HUES6 (cell line): ENCODE results near the gene COPS8.

Experiments used
- H3K27ac ChIP-seq: 2 replicates; pipeline ENCODE4 v1.7.0; 2013; ENCODE audit warnings: low read depth, mild to moderate bottlenecking, low read length, inconsistent platforms
- H3K27me3 ChIP-seq: 2 replicates; pipeline ENCODE4 v1.6.1; 2013; ENCODE audit warnings: low read length; ENCODE audit not compliant: control insufficient read depth, insufficient read depth
- H3K36me3 ChIP-seq: 2 replicates; pipeline ENCODE4 v1.6.1; 2013; ENCODE audit warnings: low read length; ENCODE audit not compliant: control insufficient read depth, insufficient read depth
- H3K4me1 ChIP-seq: 2 replicates; pipeline ENCODE4 v1.6.1; 2013; ENCODE audit warnings: low read length; ENCODE audit not compliant: control insufficient read depth, insufficient read depth
- H3K4me3 ChIP-seq: 2 replicates; pipeline ENCODE4 v1.5.1; 2013; ENCODE audit warnings: low read depth, low read length
- H3K9ac ChIP-seq: one replicate; pipeline ENCODE4 v1.6.1; 2013; ENCODE audit warnings: mild to moderate bottlenecking, low read length
- H3K9me3 ChIP-seq: 2 replicates; pipeline ENCODE4 v1.6.1; 2013; ENCODE audit warnings: low read depth, low read length; ENCODE audit not compliant: control insufficient read depth, insufficient read depth

The COPS8 gene

GRCh38 chr2:237065071-237065377 is 20.7 kb upstream of the COPS8 start:
- Histone ChIP-seq H3K9me3 (no peaks in the 10 kb centered on the region), H3K4me1 (peaks cover 9% of the 10 kb centered on the region; the same call in 1 of the 2 replicates), H3K9ac (no peak overlapping the region), H3K4me3 (no peak overlapping the region), H3K27me3 (no peaks in the 10 kb centered on the region), H3K36me3 (no peaks in the 10 kb centered on the region), H3K27ac (no peak overlapping the region)

GRCh38 chr2:237066396-237066795 is 19.3 kb upstream of the COPS8 start:
- Histone ChIP-seq H3K9me3 (peaks cover 5% of the 10 kb centered on the region; the same call in 1 of the 2 replicates), H3K4me3 (no peak overlapping the region), H3K9ac (no peak overlapping the region), H3K27ac (no peak overlapping the region), H3K36me3 (no peaks in the 10 kb centered on the region), H3K4me1 (peaks cover 2% of the 10 kb centered on the region; the same call in 1 of the 2 replicates), H3K27me3 (no peaks in the 10 kb centered on the region)

GRCh38 chr2:237068005-237068576 is 17.6 kb upstream of the COPS8 start:
- H3K27me3 ChIP-seq, result no peaks in the 10 kb centered on the region
- H3K4me1 ChIP-seq, result no peaks in the 10 kb centered on the region
- H3K36me3 ChIP-seq, result no peaks in the 10 kb centered on the region
- H3K27ac ChIP-seq, result no peak overlapping the region
- no peak overlapping the region for H3K9ac ChIP-seq
- no peak overlapping the region for H3K4me3 ChIP-seq
- H3K9me3 ChIP-seq, result peaks cover 5% of the 10 kb centered on the region; the same call in 1 of the 2 replicates

GRCh38 chr2:237072067-237072931 is 13.4 kb upstream of the COPS8 start:
- Histone ChIP-seq H3K9ac (no peak overlapping the region), H3K4me3 (no peak overlapping the region), H3K36me3 (no peaks in the 10 kb centered on the region), H3K4me1 (no peaks in the 10 kb centered on the region; the same call in 1 of the 2 replicates), H3K27ac (no peak overlapping the region), H3K9me3 (peaks cover 5% of the 10 kb centered on the region; the same call in 1 of the 2 replicates), H3K27me3 (no peaks in the 10 kb centered on the region)

GRCh38 chr2:237073552-237073951 is 12.1 kb upstream of the COPS8 start:
- Histone ChIP-seq H3K36me3 (no peaks in the 10 kb centered on the region), H3K4me3 (no peak overlapping the region), H3K9ac (no peak overlapping the region), H3K4me1 (no peaks in the 10 kb centered on the region; the same call in 1 of the 2 replicates), H3K27me3 (no peaks in the 10 kb centered on the region), H3K9me3 (peaks cover 5% of the 10 kb centered on the region; the same call in 1 of the 2 replicates), H3K27ac (no peak overlapping the region)

- Histone ChIP-seq H3K4me1 (no peaks in the 10 kb centered on the region; the same call in 1 of the 2 replicates), H3K27me3 (no peaks in the 10 kb centered on the region), H3K4me3 (no peak overlapping the region), H3K36me3 (no peaks in the 10 kb centered on the region), H3K9ac (no peak overlapping the region), H3K9me3 (peaks cover 5% of the 10 kb centered on the region; the same call in 1 of the 2 replicates), H3K27ac (no peak overlapping the region)
Observed at GRCh38 chr2:237074211-237074993, 11.3 kb upstream of the COPS8 start.

GRCh38 chr2:237075749-237076599 is 9.7 kb upstream of the COPS8 start:
- Histone ChIP-seq H3K4me3 (no peak overlapping the region), H3K4me1 (no peaks in the 10 kb centered on the region; the same call in 1 of the 2 replicates), H3K9me3 (peaks cover under 1% of the 10 kb centered on the region; the same call in 1 of the 2 replicates), H3K27me3 (no peaks in the 10 kb centered on the region), H3K9ac (no peak overlapping the region), H3K27ac (no peak overlapping the region), H3K36me3 (no peaks in the 10 kb centered on the region)

GRCh38 chr2:237081596-237081995 is 4.1 kb upstream of the COPS8 start:
- Histone ChIP-seq H3K36me3 (no peaks in the 10 kb centered on the region), H3K4me3 (no peak overlapping the region), H3K27ac (no peak overlapping the region), H3K9me3 (0 out of 2 replicates have a peak, but pooled peaks cover 2% of the 10 kb centered on the region), H3K9ac (no peak overlapping the region), H3K27me3 (no peaks in the 10 kb centered on the region), H3K4me1 (no peaks in the 10 kb centered on the region)

- Histone ChIP-seq H3K36me3 (0 out of 2 replicates have a peak, but pooled peaks cover under 1% of the 10 kb centered on the region), H3K27ac (no peak overlapping the region), H3K9me3 (0 out of 2 replicates have a peak, but pooled peaks cover 2% of the 10 kb centered on the region), H3K27me3 (no peaks in the 10 kb centered on the region), H3K4me1 (no peaks in the 10 kb centered on the region), H3K4me3 (no peak overlapping the region), H3K9ac (no peak overlapping the region)
Observed at GRCh38 chr2:237083026-237083425, 2.7 kb upstream of the COPS8 start.

GRCh38 chr2:237084444-237084843 is 1.2 kb upstream of the COPS8 start:
- Histone ChIP-seq H3K4me3 (peak overlapping the region; percentile 72; the same call in 1 of the 2 replicates), H3K27ac (no peak overlapping the region), H3K4me1 (no peaks in the 10 kb centered on the region), H3K27me3 (no peaks in the 10 kb centered on the region), H3K9me3 (0 out of 2 replicates have a peak, but pooled peaks cover 2% of the 10 kb centered on the region), H3K36me3 (peaks cover 7% of the 10 kb centered on the region; the same call in 1 of the 2 replicates), H3K9ac (no peak overlapping the region)
